MCF 10A (cell line): ENCODE results near the gene HTT. TPM values are rescaled to one million over a fixed set of nuclear protein-coding genes. Genes with fewer than 3 reads are reported as not detected.

Experiments used
- BruUV-seq: library from RNA; stranded (reverse); fragments of 400-500 nt; replicated peaks from 2 replicates; lab custom pipeline; 2021; lab: Mats Ljungman, UMichigan
- CTCF ChIA-PET: fragments of 300-600 bp; sonication (Branson Sonifier 250); formaldehyde crosslinking; extraction: SDS; loops from one replicate; lab custom pipeline; 2021; ENCODE audit warnings: antibody characterized with exemption, inconsistent platforms; lab: Yijun Ruan, JAX
- POLR2A ChIA-PET: fragments of 300-600, 350-650 bp; sonication (Branson Sonifier 250); formaldehyde crosslinking; extraction: SDS; loops from one replicate; lab custom pipeline; 2020; ENCODE audit warnings: antibody characterized with exemption, inconsistent platforms; lab: Yijun Ruan, JAX
- DNase-seq: peaks from one replicate; pipeline ENCODE4 v3.0.0-alpha.2; 2018; ENCODE audit not compliant: unreplicated experiment
- H3K27ac Mint-ChIP-seq: one replicate; pipeline ENCODE4 v1.8.0; 2022; ENCODE audit warnings: mild to moderate bottlenecking, low read depth, mixed read lengths; ENCODE audit not compliant: unreplicated experiment
- H3K27me3 Mint-ChIP-seq: one replicate; pipeline ENCODE4 v1.8.0; 2022; ENCODE audit warnings: mixed read lengths; ENCODE audit not compliant: insufficient read depth, unreplicated experiment
- H3K36me3 Mint-ChIP-seq: one replicate; pipeline ENCODE4 v1.8.0; 2022; ENCODE audit warnings: mild to moderate bottlenecking, moderate library complexity, mixed read lengths; ENCODE audit not compliant: insufficient read depth, unreplicated experiment
- H3K4me1 Mint-ChIP-seq: one replicate; pipeline ENCODE4 v1.8.0; 2022; ENCODE audit warnings: mixed read lengths; ENCODE audit not compliant: insufficient read depth, unreplicated experiment
- H3K4me3 Mint-ChIP-seq: one replicate; pipeline ENCODE4 v1.8.0; 2022; ENCODE audit warnings: mild to moderate bottlenecking, moderate library complexity, mixed read lengths; ENCODE audit not compliant: unreplicated experiment
- H3K9me3 Mint-ChIP-seq: one replicate; pipeline ENCODE4 v1.8.0; 2022; ENCODE audit warnings: mixed read lengths; ENCODE audit not compliant: unreplicated experiment
- CTCF ChIP-seq: fragments of 200-600 bp; IDR thresholded peaks from one replicate; pipeline ENCODE4 v1.8.0; 2022; ENCODE audit warnings: antibody characterized with exemption, mild to moderate bottlenecking; ENCODE audit not compliant: unreplicated experiment
- intact Hi-C: fragments of 100-400 bp; cut with micrococcal nuclease; formaldehyde crosslinking; loops from 2 replicates; pipeline ENCODE4 v1.14.1; 2022
- total RNA-seq: library from RNA; stranded (reverse); gene quantifications from 2 replicates; pipeline ENCODE4 v1.2.3, GENCODE V29; 2022

The HTT gene
- total RNA-seq, 1 experiment from 2014 or later = 47.4 TPM

GRCh38 chr4:3248178-3248480 lies 173.6 kb downstream of the HTT start:
- no peaks in the 10 kb centered on the region for H3K9me3 Mint-ChIP-seq
- H3K4me1 Mint-ChIP-seq = no peaks in the 10 kb centered on the region
- no TSS peak for BruUV-seq
- CTCF ChIA-PET = no interaction called here
- intact Hi-C loops = no loop called here
- POLR2A ChIA-PET = no interaction called here
- H3K27ac Mint-ChIP-seq = no peak overlapping the region
- DNase-seq = no peak
- H3K27me3 Mint-ChIP-seq = no peaks in the 10 kb centered on the region
- peaks cover 5% of the 10 kb centered on the region for H3K36me3 Mint-ChIP-seq
- TF ChIP-seq CTCF = no peak
- no peak overlapping the region for H3K4me3 Mint-ChIP-seq

- H3K27ac Mint-ChIP-seq = no peak within 1 kb of the TSS
- TF ChIP-seq CTCF = no peak
- DNase-seq = no peak
- CTCF ChIA-PET = interaction anchor here (0.6 kb wide), 1 partner anchor 18 kb away, joined by 3 read pairs; no protein-coding TSS in a partner anchor
- no TSS peak for BruUV-seq
- H3K36me3 Mint-ChIP-seq = no peaks in the 10 kb centered on the region
- H3K4me1 Mint-ChIP-seq = no peaks in the 10 kb centered on the region
- intact Hi-C loops = no loop called here
- H3K4me3 Mint-ChIP-seq = no peak within 1 kb of the TSS
- POLR2A ChIA-PET = no interaction called here
- H3K9me3 Mint-ChIP-seq = no peaks in the 10 kb centered on the region
- H3K27me3 Mint-ChIP-seq = no peaks in the 10 kb centered on the region
These were observed 174.6 kb downstream of the HTT start, which contains the start of gene MSANTD1 for GRCh38 chr4:3248811-3249661. MSANTD1 (plus strand) TSS chr4:3249159; CDS start chr4:3249223, 64 bp downstream.

GRCh38 chr4:3249711-3250437 lies 175.4 kb downstream of the HTT start:
- POLR2A ChIA-PET = no interaction called here
- H3K4me1 Mint-ChIP-seq = no peaks in the 10 kb centered on the region
- H3K36me3 Mint-ChIP-seq = no peaks in the 10 kb centered on the region
- DNase-seq = no peak
- CTCF ChIA-PET = interaction anchor here (0.6 kb wide), 1 partner anchor 19 kb away, joined by 3 read pairs; no protein-coding TSS in a partner anchor
- H3K27me3 Mint-ChIP-seq = no peaks in the 10 kb centered on the region
- H3K4me3 Mint-ChIP-seq = no peak overlapping the region
- H3K9me3 Mint-ChIP-seq = no peaks in the 10 kb centered on the region
- H3K27ac Mint-ChIP-seq = no peak overlapping the region
- no TSS peak for BruUV-seq
- intact Hi-C loops = no loop called here
- no peak for TF ChIP-seq CTCF

- intact Hi-C loops = no loop called here
- no peaks in the 10 kb centered on the region for H3K4me1 Mint-ChIP-seq
- H3K4me3 Mint-ChIP-seq = no peak overlapping the region
- POLR2A ChIA-PET = no interaction called here
- H3K27ac Mint-ChIP-seq = no peak overlapping the region
- no TSS peak for BruUV-seq
- no peaks in the 10 kb centered on the region for H3K9me3 Mint-ChIP-seq
- CTCF ChIA-PET = no interaction called here
- H3K27me3 Mint-ChIP-seq = no peaks in the 10 kb centered on the region
- H3K36me3 Mint-ChIP-seq = no peaks in the 10 kb centered on the region
- no peak for DNase-seq
- TF ChIP-seq CTCF = no peak
These were observed 176.0 kb downstream of the HTT start for GRCh38 chr4:3250438-3250955.
